ENCODE results near the gene PKD2L2. TPM values are rescaled to one million over a fixed set of nuclear protein-coding genes. Genes with fewer than 3 reads are reported as not detected.
A peak's percentile ranks its signal among the peaks of the same experiment; 100 is the strongest.

The PKD2L2 gene
- total and polyA plus RNA-seq, 2 of the 4 experiments (the other 2 are of a cell fraction), result not detected

GRCh38 chr5:137866541-137867388 is 22.5 kb upstream of the PKD2L2 start:
- H2AK9ac ChIP-seq (replicated peaks; ENCODE audit: low read depth, low read length, poor library complexity), result no peak overlapping the region
- H4K5ac ChIP-seq (ENCODE audit: low read depth, low read length), result no peak overlapping the region
- no peaks in the 10 kb centered on the region for H3K79me1 ChIP-seq (ENCODE audit: low read depth in 1 of 2, low read length in 2 of 2)
- H2AK5ac ChIP-seq (ENCODE audit: low read depth, low read length), result no peak overlapping the region
- H3K18ac ChIP-seq (ENCODE audit: low read depth, low read length), result no peak overlapping the region
- no peak overlapping the region for H3K56ac ChIP-seq (ENCODE audit: extremely low read depth, insufficient read depth, low read length)
- CTCF ChIA-PET, result no interaction called here
- no peak overlapping the region for H3K4me2 ChIP-seq (ENCODE audit: low read depth, low read length)
- no peak overlapping the region for H4K91ac ChIP-seq (ENCODE audit: insufficient read depth, low read depth, low read length)
- H4K20me1 ChIP-seq (ENCODE audit: insufficient read depth, low read length), result no peaks in the 10 kb centered on the region
- no peak overlapping the region for H2BK120ac ChIP-seq (ENCODE audit: low read depth, low read length)
- no peak overlapping the region for H2BK5ac ChIP-seq (ENCODE audit: low read depth, low read length, poor library complexity, severe bottlenecking)
- no peak overlapping the region for H2BK15ac ChIP-seq (ENCODE audit: low read depth, low read length)
- no peak overlapping the region for H3K4ac ChIP-seq (ENCODE audit: low read depth, low read length)
- DNase-seq, result no peak
- H2AFZ ChIP-seq (replicated peaks; ENCODE audit: low read length, poor library complexity), result no peak overlapping the region
- no peak overlapping the region for H3K27ac ChIP-seq (ENCODE audit: insufficient read depth, low read length)
- no peaks in the 10 kb centered on the region for H3K4me1 ChIP-seq (ENCODE audit: control insufficient read depth, insufficient read depth, low read length)
- no CpG with 5 or more reads among the region's 4 CpGs for WGBS, 2 experiments (ENCODE audit: extremely low coverage in 2 of 2, insufficient read length in 1 of 2)
- H3K14ac ChIP-seq (replicated peaks; ENCODE audit: low read depth, low read length), result no peak overlapping the region
- TF ChIP-seq RFX5 (IDR thresholded peaks at IDR 0.05; ENCODE audit: low read depth, low read length) (no peak), MAFK (IDR thresholded peaks at IDR 0.05; ENCODE audit: low read depth, low read length) (peak; percentile 93)
- H3K4me3 ChIP-seq (ENCODE audit: insufficient read depth, low read depth, low read length), result no peak overlapping the region
- no peak overlapping the region for H3K23ac ChIP-seq (ENCODE audit: low read depth, low read length)
- no peak overlapping the region for H4K8ac ChIP-seq (ENCODE audit: low read depth in 2 of 2, low read length in 2 of 2)
- H3K9me3 ChIP-seq (ENCODE audit: control insufficient read depth, insufficient read depth, low read length), result no peaks in the 10 kb centered on the region
- in situ Hi-C loops (cut with MboI; ENCODE audit: low sequenced_read_pairs) (no loop called here), dilution Hi-C loops (cut with HindIII; ENCODE audit: low sequenced_read_pairs, unreplicated experiment) (no loop called here), intact Hi-C loops (cut with micrococcal nuclease) (no loop called here)
- BruUV-seq (replicated peaks), result no TSS peak
- no peak overlapping the region for H2BK20ac ChIP-seq (ENCODE audit: low read depth, low read length)
- H3K9me1 ChIP-seq (ENCODE audit: insufficient read depth, low read length), result no peaks in the 10 kb centered on the region
- no peak overlapping the region for H3K9ac ChIP-seq (ENCODE audit: low read depth, low read length)
- peaks cover 2% of the 10 kb centered on the region; the same call in 1 of the 2 replicates for H3K27me3 ChIP-seq (ENCODE audit: control insufficient read depth, insufficient read depth, low read length)
- POLR2A ChIA-PET (ENCODE audit: unreplicated experiment), result no interaction called here
- H3K36me3 ChIP-seq (ENCODE audit: control insufficient read depth, insufficient read depth, low read length), result no peaks in the 10 kb centered on the region
- no peak for ATAC-seq (ENCODE audit: low read depth)

All from IMR-90 (cell line).